ENCODE measurements around the gene P2RY8.
"Not testable (repeated sequence)": the region's sequence is repeated elsewhere in the genome, so short reads cannot be mapped to it uniquely, and the experiment has no call there.

Gene P2RY8

GRCh38 chrX:1524874-1525582 lies 12.0 kb downstream of the P2RY8 start:
- TF ChIP-seq CTCF (IDR thresholded peaks at IDR 0.05; ENCODE audit: low read depth, low read length, missing control alignments), result no peak
- Histone ChIP-seq H3K4me3 (ENCODE audit: low read depth, low read length) (no peak overlapping the region), H3K27me3 (replicated peaks) (no peaks in the 10 kb centered on the region), H3K36me3 (replicated peaks) (no peaks in the 10 kb centered on the region), H3K27ac (no peak overlapping the region)
- in situ Hi-C loops (cut with HindIII; ENCODE audit: low pct_ligation_motif_present, low sequenced_read_pairs), result no loop called here
- no peak for DNase-seq

DNA sequence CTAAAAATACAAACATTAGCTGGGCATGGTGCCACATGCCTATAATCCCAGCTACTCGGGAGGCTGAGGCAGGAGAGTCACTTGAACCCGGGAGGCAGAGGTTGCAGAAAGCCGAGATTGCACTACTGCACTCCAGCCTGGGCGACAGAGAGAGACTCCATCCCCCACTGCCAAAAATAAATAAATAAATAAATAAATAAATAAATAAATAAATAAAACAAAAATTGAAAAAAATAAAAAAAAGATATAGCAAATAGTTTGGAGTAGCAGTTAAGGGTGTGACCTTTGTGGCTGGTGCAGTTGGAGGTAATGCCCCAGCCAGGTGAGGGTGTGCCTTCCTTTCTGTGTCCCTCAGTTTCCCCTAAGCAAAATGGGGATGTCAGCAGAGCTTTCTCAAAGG lies 14.1 kb downstream of the P2RY8 start:
- in situ Hi-C loops (cut with HindIII; ENCODE audit: low pct_ligation_motif_present, low sequenced_read_pairs); H3K27me3 ChIP-seq (replicated peaks); H3K4me3 ChIP-seq (ENCODE audit: low read depth, low read length); H3K36me3 ChIP-seq (replicated peaks); H3K27ac ChIP-seq; DNase-seq: not testable (repeated sequence)

- no peak overlapping the region for H3K27ac ChIP-seq
- no peak overlapping the region for H3K4me3 ChIP-seq (ENCODE audit: low read depth, low read length)
- no peak for DNase-seq
- in situ Hi-C loops (cut with HindIII; ENCODE audit: low pct_ligation_motif_present, low sequenced_read_pairs), result no loop called here
- no peaks in the 10 kb centered on the region for H3K27me3 ChIP-seq (replicated peaks)
- no peaks in the 10 kb centered on the region for H3K36me3 ChIP-seq (replicated peaks)
- no peak for TF ChIP-seq CTCF (IDR thresholded peaks at IDR 0.05; ENCODE audit: low read depth, low read length, missing control alignments)
These were observed 15.5 kb downstream of the P2RY8 start for GRCh38 chrX:1521459-1521956.

- no peak for DNase-seq
- H3K27me3 ChIP-seq (replicated peaks), result no peaks in the 10 kb centered on the region
- TF ChIP-seq CTCF (IDR thresholded peaks at IDR 0.05; ENCODE audit: low read depth, low read length, missing control alignments), result no peak
- H3K36me3 ChIP-seq (replicated peaks), result no peaks in the 10 kb centered on the region
- no peak overlapping the region for H3K4me3 ChIP-seq (ENCODE audit: low read depth, low read length)
- in situ Hi-C loops (cut with HindIII; ENCODE audit: low pct_ligation_motif_present, low sequenced_read_pairs), result no loop called here
- no peak overlapping the region for H3K27ac ChIP-seq
These were observed 16.6 kb downstream of the P2RY8 start for GRCh38 chrX:1520350-1520749.

- H3K4me3 ChIP-seq (ENCODE audit: low read depth, low read length), result no peak overlapping the region
- no peak overlapping the region for H3K27ac ChIP-seq
- H3K27me3 ChIP-seq (replicated peaks), result no peaks in the 10 kb centered on the region
- H3K36me3 ChIP-seq (replicated peaks), result no peaks in the 10 kb centered on the region
- in situ Hi-C loops (cut with HindIII; ENCODE audit: low pct_ligation_motif_present, low sequenced_read_pairs), result no loop called here
- TF ChIP-seq CTCF (IDR thresholded peaks at IDR 0.05; ENCODE audit: low read depth, low read length, missing control alignments), result no peak
- DNase-seq, result no peak
These were observed 17.9 kb downstream of the P2RY8 start for GRCh38 chrX:1519022-1519497.

DNA sequence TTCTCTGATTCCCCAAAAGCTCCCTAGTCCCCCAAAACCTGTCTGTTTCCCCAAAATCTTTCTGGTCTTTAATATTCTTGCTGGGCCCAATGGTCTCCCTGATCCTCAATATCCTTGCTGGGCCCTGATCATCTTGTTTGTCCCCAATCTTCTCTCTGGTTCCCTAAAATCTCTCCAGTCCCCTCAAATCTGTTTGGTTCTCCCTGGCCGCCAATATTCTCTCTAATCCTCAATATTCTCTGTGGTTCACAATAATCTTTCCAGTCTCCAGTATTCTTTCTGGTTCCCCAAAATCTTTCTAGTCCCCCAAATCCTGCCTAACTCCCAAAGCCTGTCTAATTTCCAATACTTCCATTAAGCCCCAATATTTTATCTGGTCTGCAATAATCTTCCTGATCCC lies 18.5 kb downstream of the P2RY8 start:
- no peak overlapping the region for H3K27ac ChIP-seq
- no peaks in the 10 kb centered on the region for H3K27me3 ChIP-seq (replicated peaks)
- TF ChIP-seq CTCF (IDR thresholded peaks at IDR 0.05; ENCODE audit: low read depth, low read length, missing control alignments), result no peak
- H3K4me3 ChIP-seq (ENCODE audit: low read depth, low read length), result no peak overlapping the region
- DNase-seq, result no peak
- H3K36me3 ChIP-seq (replicated peaks), result no peaks in the 10 kb centered on the region
- in situ Hi-C loops (cut with HindIII; ENCODE audit: low pct_ligation_motif_present, low sequenced_read_pairs), result no loop called here
